GM10248 (cell line): ENCODE data around the gene PARP15.
A peak's percentile ranks its signal among the peaks of the same experiment; 100 is the strongest.
"Not testable (repeated sequence)": the region's sequence is repeated elsewhere in the genome, so short reads cannot be mapped to it uniquely, and the experiment has no call there.

Source experiments
- CTCF ChIA-PET: fragments of 300-600 bp; sonication (Branson Sonifier 250); formaldehyde crosslinking; extraction: SDS; loops from one replicate; lab custom pipeline; 2021; ENCODE audit warnings: antibody characterized with exemption; lab: Yijun Ruan, JAX
- POLR2A ChIA-PET: fragments of 350-650 bp; sonication (Branson Sonifier 250); formaldehyde crosslinking; extraction: SDS; loops from one replicate; lab custom pipeline; 2020; ENCODE audit warnings: antibody characterized with exemption; lab: Yijun Ruan, JAX
- DNase-seq: peaks from one replicate; pipeline ENCODE4 v3.0.0; 2012; ENCODE audit errors: extremely low spot score
- TF ChIP-seq, protein P1 (sequence below): IDR thresholded peaks from 2 replicates; pipeline ENCODE4 v1.5.1; 2012; ENCODE audit warnings: mild to moderate bottlenecking, low read depth; ENCODE audit errors: extremely low read depth, missing control alignments, control extremely low read depth

The PARP15 gene

DNA sequence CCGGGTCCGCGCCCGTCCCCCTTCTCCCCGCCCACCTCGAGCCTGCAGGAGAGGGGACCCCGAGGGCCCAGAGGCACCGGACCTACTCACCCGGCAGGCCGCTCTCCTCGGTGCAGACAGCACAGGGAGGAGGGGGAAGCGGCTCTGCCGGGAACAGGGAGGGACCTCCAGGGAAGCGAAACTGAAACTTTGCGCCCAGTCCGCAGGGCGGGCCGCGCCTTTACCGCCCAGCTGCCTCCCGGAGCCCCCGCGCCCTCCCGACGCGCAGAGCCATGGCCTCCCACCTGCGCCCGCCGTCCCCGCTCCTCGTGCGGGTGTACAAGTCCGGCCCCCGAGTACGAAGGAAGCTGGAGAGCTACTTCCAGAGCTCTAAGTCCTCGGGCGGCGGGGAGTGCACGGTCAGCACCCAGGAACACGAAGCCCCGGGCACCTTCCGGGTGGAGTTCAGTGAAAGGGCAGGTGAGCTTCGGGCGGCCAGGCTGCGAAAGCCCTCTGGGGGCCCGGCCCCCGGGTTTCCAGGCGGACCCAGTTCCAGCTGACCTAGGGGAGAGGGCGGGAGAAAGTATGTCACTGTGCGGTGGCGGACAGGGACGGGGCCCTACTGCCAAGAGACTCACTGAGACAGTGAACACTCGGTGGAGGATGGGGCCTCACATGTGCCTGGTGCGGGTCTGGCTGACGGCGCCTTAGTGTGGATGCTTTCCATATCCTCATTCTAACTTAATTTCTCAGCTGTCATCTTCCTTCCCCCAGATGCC lies 13.1 kb upstream of the PARP15 start, which contains the start of the genes DTX3L and PARP9:
Gene DTX3L (plus strand): TSS at position 184 of the 758 bp plus-strand sequence. CDS start 89 bp downstream, at position 273.
Gene PARP9 (minus strand): TSS at position 146 of the 758 bp plus-strand sequence. CDS start 4,680 bp downstream, outside the sequence.
- TF ChIP-seq, protein P1, sequence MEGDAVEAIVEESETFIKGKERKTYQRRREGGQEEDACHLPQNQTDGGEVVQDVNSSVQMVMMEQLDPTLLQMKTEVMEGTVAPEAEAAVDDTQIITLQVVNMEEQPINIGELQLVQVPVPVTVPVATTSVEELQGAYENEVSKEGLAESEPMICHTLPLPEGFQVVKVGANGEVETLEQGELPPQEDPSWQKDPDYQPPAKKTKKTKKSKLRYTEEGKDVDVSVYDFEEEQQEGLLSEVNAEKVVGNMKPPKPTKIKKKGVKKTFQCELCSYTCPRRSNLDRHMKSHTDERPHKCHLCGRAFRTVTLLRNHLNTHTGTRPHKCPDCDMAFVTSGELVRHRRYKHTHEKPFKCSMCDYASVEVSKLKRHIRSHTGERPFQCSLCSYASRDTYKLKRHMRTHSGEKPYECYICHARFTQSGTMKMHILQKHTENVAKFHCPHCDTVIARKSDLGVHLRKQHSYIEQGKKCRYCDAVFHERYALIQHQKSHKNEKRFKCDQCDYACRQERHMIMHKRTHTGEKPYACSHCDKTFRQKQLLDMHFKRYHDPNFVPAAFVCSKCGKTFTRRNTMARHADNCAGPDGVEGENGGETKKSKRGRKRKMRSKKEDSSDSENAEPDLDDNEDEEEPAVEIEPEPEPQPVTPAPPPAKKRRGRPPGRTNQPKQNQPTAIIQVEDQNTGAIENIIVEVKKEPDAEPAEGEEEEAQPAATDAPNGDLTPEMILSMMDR, result no peak
- ChIA-PET CTCF (interaction anchor here (0.9 to 4.5 kb wide), 6 partner anchors 10 to 152 kb away, joined by 3 to 28 read pairs (median 4); no protein-coding TSS in a partner anchor), POLR2A (interaction anchor here (0.5 to 1.3 kb wide), 3 partner anchors 15 to 180 kb away, joined by 3 read pairs; partner anchors contain the start of gene FAM162A)
- peak; percentile 80 for DNase-seq

DNA sequence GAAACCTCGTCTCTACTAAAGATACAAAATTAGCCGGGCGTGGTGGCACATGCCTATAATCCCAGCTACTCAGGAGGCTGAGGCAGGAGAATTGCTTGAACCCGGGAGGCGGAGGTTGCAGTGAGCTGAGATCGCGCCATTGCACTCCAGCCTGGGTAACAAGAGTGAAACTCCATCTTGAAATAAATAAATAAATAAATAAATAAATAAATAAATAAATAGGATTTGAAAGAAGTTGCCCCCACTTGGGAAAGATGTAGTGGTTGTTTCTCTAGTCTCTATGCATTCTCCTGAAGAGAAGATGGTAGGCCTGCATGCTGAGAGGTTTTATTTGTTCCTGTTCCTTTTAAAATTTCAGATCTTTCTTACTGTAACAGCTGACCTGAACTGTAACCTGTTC lies 9.3 kb upstream of the PARP15 start:
- CTCF ChIA-PET, result interaction anchor here (1.0 to 4.5 kb wide), 4 partner anchors 12 to 111 kb away, joined by 3 to 28 read pairs (median 4); no protein-coding TSS in a partner anchor
- DNase-seq, POLR2A ChIA-PET: not testable (repeated sequence)

DNA sequence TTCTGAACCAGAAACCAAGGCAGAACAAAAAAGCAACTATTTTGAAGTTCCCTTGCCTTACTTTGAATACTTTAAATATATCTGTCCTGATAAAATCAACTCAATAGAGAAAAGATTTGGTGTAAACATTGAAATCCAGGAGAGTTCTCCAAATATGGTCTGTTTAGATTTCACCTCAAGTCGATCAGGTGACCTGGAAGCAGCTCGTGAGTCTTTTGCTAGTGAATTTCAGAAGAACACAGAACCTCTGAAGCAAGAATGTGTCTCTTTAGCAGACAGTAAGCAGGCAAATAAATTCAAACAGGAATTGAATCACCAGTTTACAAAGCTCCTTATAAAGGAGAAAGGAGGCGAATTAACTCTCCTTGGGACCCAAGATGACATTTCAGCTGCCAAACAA lies 8.7 kb upstream of the PARP15 start:
- ChIA-PET CTCF (interaction anchor here (0.9 to 1.8 kb wide), 5 partner anchors 12 to 111 kb away, joined by 3 to 4 read pairs (median 3); no protein-coding TSS in a partner anchor), POLR2A (no interaction called here)
- no peak for DNase-seq
- TF ChIP-seq, protein P1, result no peak

DNA sequence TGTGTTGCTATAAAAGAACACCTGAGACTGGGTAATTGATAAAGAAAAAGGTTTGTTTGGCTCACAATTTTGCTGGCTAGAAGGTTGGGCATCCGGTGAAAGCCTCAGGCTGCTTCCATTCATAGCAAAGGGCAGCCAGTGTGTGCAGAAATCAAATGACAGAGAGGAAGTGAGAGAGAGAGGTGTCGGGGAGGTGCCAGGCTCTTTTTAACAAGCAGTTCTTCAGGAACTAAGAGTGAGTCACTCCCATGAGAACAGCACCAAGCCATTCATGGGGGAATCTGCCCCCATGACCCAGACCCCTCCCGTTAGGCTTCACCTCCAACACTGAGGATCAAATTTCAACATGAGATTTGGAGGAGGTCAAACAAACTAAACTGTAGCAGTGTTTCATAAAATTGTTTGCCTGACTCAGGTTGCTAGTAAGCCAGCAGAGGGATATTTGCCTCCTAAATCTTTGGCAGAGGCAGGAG lies 4.5 kb upstream of the PARP15 start:
- peak; percentile 49 for DNase-seq
- ChIA-PET CTCF (interaction anchor here (2.1 to 3.8 kb wide), 2 partner anchors 8 to 106 kb away, joined by 11 to 25 read pairs; partner anchors contain the start of genes DTX3L, PARP14 and PARP9), POLR2A (interaction anchor here (0.7 kb wide), 1 partner anchor 221 kb away, joined by 3 read pairs; the partner anchor contains the start of gene HSPBAP1)
- TF ChIP-seq, protein P1, result no peak

DNA sequence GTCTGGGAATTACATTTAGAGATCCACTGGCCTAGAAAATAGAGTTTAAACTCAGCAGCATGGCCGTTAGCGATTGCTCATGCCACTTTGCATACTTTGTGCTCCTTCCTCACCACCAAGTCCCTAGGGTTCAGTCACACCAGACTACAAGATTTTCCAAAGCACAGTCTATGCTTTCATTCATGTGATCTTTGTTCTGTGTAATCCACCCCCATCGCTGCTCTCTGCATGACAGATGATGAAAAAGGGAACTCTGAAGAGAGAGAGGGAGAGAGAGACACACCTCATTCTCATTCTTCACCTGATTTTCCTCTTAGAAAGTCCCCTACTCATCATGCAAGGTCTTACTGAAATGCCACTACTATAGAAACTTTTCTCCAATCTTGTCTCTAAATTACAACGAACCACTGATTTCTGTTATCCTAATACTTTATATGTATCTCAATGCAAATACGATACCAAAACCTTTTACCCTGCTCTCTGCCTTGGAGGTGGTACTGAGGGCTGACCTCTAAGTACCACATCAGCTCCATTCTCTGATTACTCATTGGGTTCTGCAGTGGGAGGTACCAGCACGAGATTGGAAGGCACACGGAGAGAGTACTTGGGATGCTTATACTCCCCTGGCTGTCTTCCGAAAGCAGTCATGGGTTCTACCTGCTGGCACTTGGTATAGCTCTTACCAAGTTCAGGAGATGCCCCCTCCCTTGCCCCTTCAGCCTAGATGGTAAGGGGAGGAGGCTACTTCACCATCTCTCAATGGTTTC lies 1.1 kb upstream of the PARP15 start:
- TF ChIP-seq, protein P1, result no peak
- DNase-seq, result peak; percentile 79

DNA sequence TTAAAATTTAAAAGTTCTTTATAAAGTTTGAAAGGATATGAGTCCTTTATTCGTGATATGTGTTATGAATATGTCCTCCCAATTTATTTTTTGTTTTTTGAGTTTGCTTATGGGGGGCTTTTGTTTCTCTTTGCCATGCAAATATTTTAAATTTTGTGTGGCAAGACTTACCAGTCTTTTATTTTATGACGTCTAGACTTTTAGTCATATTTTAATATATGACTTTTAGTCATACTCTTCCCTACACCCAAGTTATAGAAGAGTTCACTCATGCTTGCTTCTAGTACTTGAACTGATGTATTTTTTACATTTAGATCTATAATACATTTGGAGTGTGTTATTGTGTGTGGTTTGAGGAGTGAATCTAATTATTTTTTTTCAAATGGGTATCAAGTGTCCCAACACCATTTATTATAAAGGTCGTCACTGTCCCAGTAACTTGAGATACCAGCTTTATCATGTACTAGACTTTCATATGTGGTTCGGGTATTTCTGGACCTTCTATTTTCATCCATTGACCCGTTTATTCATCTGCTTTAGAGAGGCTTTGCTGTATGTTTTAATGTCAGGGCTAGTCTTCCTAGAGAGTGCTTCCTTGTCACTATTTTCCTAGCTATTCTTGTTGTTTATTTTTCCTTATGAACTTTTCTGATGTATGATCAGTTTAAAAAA lies 755 bp downstream of the PARP15 start:
- TF ChIP-seq, protein P1, result no peak
- ChIA-PET CTCF (interaction anchor here (0.8 to 2.8 kb wide), 8 partner anchors 13 to 185 kb away, joined by 3 to 19 read pairs (median 5); partner anchors contain the start of genes DTX3L and PARP9), POLR2A (interaction anchor here (0.9 kb wide), 1 partner anchor 14 kb away, joined by 3 read pairs; the partner anchor contains the start of genes DTX3L and PARP9)
- DNase-seq, result no peak

More for the DNA sequence above, 1.1 kb upstream of the PARP15 start:
- ChIA-PET POLR2A (interaction anchor here (0.7 kb wide), 1 partner anchor 217 kb away, joined by 3 read pairs; the partner anchor contains the start of gene HSPBAP1), CTCF (interaction anchor here (1.1 to 2.4 kb wide), 3 partner anchors 15 to 103 kb away, joined by 3 to 5 read pairs (median 4); no protein-coding TSS in a partner anchor)
